Upper lobe of left lung (tissue), 6 donors: ENCODE results near the gene DAPK1. TPM values are rescaled to one million over a fixed set of nuclear protein-coding genes. Genes with fewer than 3 reads are reported as not detected.

Experiments
- ATAC-seq, 2 donors: fragments of 200-7000 bp; cut with Tn5 transposase; one replicate each; pipeline ENCODE4 v1.9.1; 2022; ENCODE audit warnings: mild to moderate bottlenecking in 2 of 2, moderate library complexity in 2 of 2; ENCODE audit not compliant: low FRiP score in 2 of 2
- DNase-seq, 2 donors: peaks; one replicate each; pipeline ENCODE4 v3.0.0-alpha.2; 2019 to 2020
- H3K27ac ChIP-seq, 4 donors: fragments of 200-600 bp; sonication (generic); one replicate each; pipeline ENCODE4 v1.5.1; 2016 to 2019
- H3K27me3 ChIP-seq, 4 donors: fragments of 200-600 bp; sonication (generic); one replicate each; pipeline ENCODE4 v1.5.1; 2017 to 2019
- H3K36me3 ChIP-seq, 4 donors: fragments of 200-600 bp; sonication (generic); one replicate each; pipeline ENCODE4 v1.5.1; 2016 to 2019
- H3K4me1 ChIP-seq, 4 donors: fragments of 200-600 bp; sonication (generic); one replicate each; pipeline ENCODE4 v1.5.1; 2018 to 2019
- H3K4me3 ChIP-seq, 4 donors: fragments of 200-600 bp; sonication (generic); one replicate each; pipeline ENCODE4 v1.5.1; 2017 to 2019; ENCODE audit warnings: mild to moderate bottlenecking in 2 of 4, moderate library complexity in 1 of 4
- H3K9me3 ChIP-seq, 4 donors: fragments of 200-600 bp; sonication (generic); one replicate each; pipeline ENCODE4 v1.5.1; 2018 to 2019
- CTCF ChIP-seq, 6 experiments: fragments of 450-650 bp in 4 of 6; fragments of 200-600 bp in 2 of 6; sonication (generic) in 2 of 6; IDR thresholded peaks; one replicate each; pipeline ENCODE4 v1.5.1; 2016 to 2019; ENCODE audit warnings: antibody characterized with exemption in 6 of 6
- EP300 ChIP-seq, 4 donors: sonication (generic); formaldehyde crosslinking; IDR thresholded peaks; one replicate each; pipeline ENCODE4 v1.5.1; 2017; ENCODE audit warnings: antibody characterized with exemption in 4 of 4, control low read depth in 2 of 4
- POLR2A ChIP-seq, 4 donors: fragments of 450-650 bp; IDR thresholded peaks; one replicate each; pipeline ENCODE4 v1.5.1; 2016 to 2017; ENCODE audit warnings: antibody characterized with exemption in 4 of 4, mild to moderate bottlenecking in 2 of 4
- POLR2AphosphoS5 ChIP-seq, 2 donors: sonication (generic); formaldehyde crosslinking; IDR thresholded peaks; one replicate each; pipeline ENCODE4 v1.5.1; 2017; ENCODE audit warnings: antibody characterized with exemption in 2 of 2
- WGBS, 2 donors: methylation state at CpG; one replicate each; pipeline ENCODE4 v1.1.5; 2017 to 2018; 5-methylcytosine and 5-hydroxymethylcytosine counted together
- total RNA-seq, 6 donors: library from RNA; depleted of rRNA in 4 of 6; stranded (reverse); fragments of >200 nt in 4 of 6; gene quantifications; one replicate each; pipeline versions ENCODE4 v1.1.0 to v1.2.1, GENCODE V29; 2016 to 2021
- donor health status: DM: no; HTN: no; CAD: no; lungs with moderate emphysema.
- donor health status: DM: no; HTN: yes; CAD: no; lungs with severe emphysema.

The DAPK1 gene
- total RNA-seq, 6 donors from 2014 or later, result 125 to 334 (median 213) TPM

GRCh38 chr9:87733273-87734052, 235.8 kb downstream of the DAPK1 start:
- no peaks in the 10 kb centered on the region for H3K9me3 ChIP-seq
- peaks cover 0 to 2% (median 0%) of the 10 kb centered on the region in 4 donors for H3K4me1 ChIP-seq
- H3K36me3 ChIP-seq, result peaks cover 4 to 34% (median 10%) of the 10 kb centered on the region in 4 donors
- 86 to 88% methylated on average over 7 of the region's 7 CpGs for WGBS, 2 donors
- peak; percentile 40 to 48 for ATAC-seq
- DNase-seq, result no peak
- TF ChIP-seq POLR2AphosphoS5 (IDR thresholded peaks at IDR 0.05) (no peak), POLR2A (IDR thresholded peaks at IDR 0.05) (no peak), CTCF (IDR thresholded peaks at IDR 0.05) (no peak), EP300 (IDR thresholded peaks at IDR 0.05) (no peak)
- H3K4me3 ChIP-seq, result no peak overlapping the region
- no peaks in the 10 kb centered on the region for H3K27me3 ChIP-seq
- H3K27ac ChIP-seq, result no peak overlapping the region

GRCh38 chr9:87734106-87734505, 236.4 kb downstream of the DAPK1 start:
- Histone ChIP-seq H3K4me3 (no peak overlapping the region), H3K4me1 (no peaks in the 10 kb centered on the region), H3K27ac (no peak overlapping the region), H3K9me3 (no peaks in the 10 kb centered on the region), H3K27me3 (no peaks in the 10 kb centered on the region), H3K36me3 (peaks cover 4 to 28% (median 7%) of the 10 kb centered on the region in 4 donors)
- DNase-seq (no peak), ATAC-seq (no peak)
- WGBS, 2 donors, result 40 to 44% methylated on average over 2 of the region's 2 CpGs
- TF ChIP-seq POLR2AphosphoS5 (IDR thresholded peaks at IDR 0.05), result no peak
- TF ChIP-seq CTCF (IDR thresholded peaks at IDR 0.05), result no peak
- TF ChIP-seq EP300 (IDR thresholded peaks at IDR 0.05), result no peak
- no peak for TF ChIP-seq POLR2A (IDR thresholded peaks at IDR 0.05)

GRCh38 chr9:87739546-87739945, 241.9 kb downstream of the DAPK1 start:
- Histone ChIP-seq H3K4me1 (no peaks in the 10 kb centered on the region), H3K9me3 (peaks cover 0 to 9% (median 4%) of the 10 kb centered on the region in 4 donors), H3K36me3 (no peaks in the 10 kb centered on the region), H3K4me3 (no peak overlapping the region), H3K27ac (no peak overlapping the region), H3K27me3 (no peaks in the 10 kb centered on the region)
- 74 to 86% methylated on average over 3 of the region's 3 CpGs for WGBS, 2 donors
- TF ChIP-seq EP300 (IDR thresholded peaks at IDR 0.05), result no peak
- no peak for TF ChIP-seq POLR2A (IDR thresholded peaks at IDR 0.05)
- TF ChIP-seq CTCF (IDR thresholded peaks at IDR 0.05), result no peak
- TF ChIP-seq POLR2AphosphoS5 (IDR thresholded peaks at IDR 0.05), result no peak
- DNase-seq (no peak), ATAC-seq (no peak)

GRCh38 chr9:87740209-87740608, 242.5 kb downstream of the DAPK1 start:
- no peaks in the 10 kb centered on the region for H3K27me3 ChIP-seq
- no peaks in the 10 kb centered on the region for H3K4me1 ChIP-seq
- ATAC-seq (no peak), DNase-seq (no peak)
- H3K4me3 ChIP-seq, result no peak overlapping the region
- peaks cover 0 to 9% (median 4%) of the 10 kb centered on the region in 4 donors for H3K9me3 ChIP-seq
- TF ChIP-seq EP300 (IDR thresholded peaks at IDR 0.05) (no peak), POLR2A (IDR thresholded peaks at IDR 0.05) (no peak), CTCF (IDR thresholded peaks at IDR 0.05) (no peak), POLR2AphosphoS5 (IDR thresholded peaks at IDR 0.05) (no peak)
- 60 to 75% methylated on average over 3 of the region's 3 CpGs for WGBS, 2 donors
- H3K36me3 ChIP-seq, result no peaks in the 10 kb centered on the region
- no peak overlapping the region for H3K27ac ChIP-seq

GRCh38 chr9:87741326-87741725, 243.7 kb downstream of the DAPK1 start:
- H3K4me3 ChIP-seq, result no peak overlapping the region
- WGBS, 2 donors, result 37 to 44% methylated on average over 4 of the region's 4 CpGs
- DNase-seq (no peak), ATAC-seq (no peak)
- no peaks in the 10 kb centered on the region for H3K4me1 ChIP-seq
- TF ChIP-seq EP300 (IDR thresholded peaks at IDR 0.05) (no peak), CTCF (IDR thresholded peaks at IDR 0.05) (no peak), POLR2A (IDR thresholded peaks at IDR 0.05) (no peak)
- no peak overlapping the region for H3K27ac ChIP-seq
- no peaks in the 10 kb centered on the region for H3K36me3 ChIP-seq
- no peaks in the 10 kb centered on the region for H3K27me3 ChIP-seq
- H3K9me3 ChIP-seq, result peaks cover 0 to 9% (median 4%) of the 10 kb centered on the region in 4 donors
